Heart left ventricle (tissue), 13 donors: ENCODE data around the gene PARP6.

ENCODE experiments used
- CTCF ChIP-seq, 12 donors: fragments of 200-600 bp; sonication (generic) in 4 of 12; IDR thresholded peaks; one replicate each; pipeline versions ENCODE4 v1.5.0 to v1.8.0; 2018 to 2022; ENCODE audit warnings: antibody characterized with exemption in 12 of 12, mild to moderate bottlenecking in 5 of 12
- POLR2A ChIP-seq, 2 donors: fragments of 450-650 bp; IDR thresholded peaks; one replicate each; pipeline ENCODE4 v1.6.1; 2017; ENCODE audit warnings: antibody characterized with exemption in 2 of 2, mild to moderate bottlenecking in 2 of 2, moderate library complexity in 2 of 2
- donor health status: ischemic (EF 13 %, LVEDD 7.1; RV severe dilation, severe dysfunction).
- donor health status: DM: no; HTN: yes; CAD: no.
- donor health status: DM: no; HTN: no; CAD: no.
- donor health status: ischemic (EF 25% LVEDD 6.9; RV normal size, moderate dysfunction).
- donor health status: ischemic (EF 25% LVEDD 5.7; RV mildly dilated, moderate dysfunction).
- donor health status: ischemic (EF 35%, LVEDD 5.7; RV mildly dilated, moderate dysfunction).
- donor health status: nonischemic (EF 11% LVEDD 7.7; RV severe dilation, severe dysfunction).
- donor health status: DM: yes; HTN: yes; CAD: no.
- donor health status: PGD.
- donor health status: ischemic (EF 29% LVEDD 5.4; RV normal size, mild dysfunction).
- donor health status: nonischemic (EF 23%, LVEDD 6.1; RV moderate dilation, normal function).

- TF ChIP-seq CTCF (IDR thresholded peaks at IDR 0.05) (no peak), POLR2A (IDR thresholded peaks at IDR 0.05) (no peak)
Measured at GRCh38 chr15:72197460-72198355, 74.6 kb downstream of the PARP6 start, which contains the start of gene GRAMD2A.
